Activated T-helper 1 cell treated with anti-CD3 and anti-CD28 coated beads, Interleukin-12 subunit alpha, Interleukin-12 subunit beta, Interleukin-2, Interleukin-4 antibody, amounts not matched to agents 30 ng/mL and 10 ng/mL and 1 ng/mL, durations not matched to agents 14 hours and 24 hours and 36 hours (primary cell): ENCODE measurements around the gene EPHB3. TPM values are rescaled to one million over a fixed set of nuclear protein-coding genes. Genes with fewer than 3 reads are reported as not detected.
A peak's percentile ranks its signal among the peaks of the same experiment; 100 is the strongest.

Source experiments
- DNase-seq: peaks from one replicate; pipeline ENCODE4 v3.0.0; 2021; ENCODE audit warnings: low spot score
- H3K27ac Mint-ChIP-seq: one replicate; pipeline ENCODE4 v1.8.0; 2021; ENCODE audit warnings: mild to moderate bottlenecking, mixed read lengths
- H3K27me3 Mint-ChIP-seq: one replicate; pipeline ENCODE4 v1.8.0; 2022; ENCODE audit warnings: mild to moderate bottlenecking, moderate library complexity, mixed read lengths; ENCODE audit not compliant: insufficient read depth
- H3K36me3 Mint-ChIP-seq: one replicate; pipeline ENCODE4 v1.8.0; 2021; ENCODE audit warnings: low read depth, mixed read lengths
- H3K4me1 Mint-ChIP-seq: one replicate; pipeline ENCODE4 v1.8.0; 2021; ENCODE audit warnings: low read depth, mixed read lengths
- H3K4me3 Mint-ChIP-seq: one replicate; pipeline ENCODE4 v1.8.0; 2021; ENCODE audit warnings: mild to moderate bottlenecking, moderate library complexity, mixed read lengths
- H3K9me3 Mint-ChIP-seq: one replicate; pipeline ENCODE4 v1.8.0; 2021; ENCODE audit warnings: mixed read lengths
- intact Hi-C: fragments of 100-400 bp; cut with micrococcal nuclease; formaldehyde crosslinking; loops from one replicate; pipeline ENCODE4 v1.15.1; 2024
- total RNA-seq: library from RNA; stranded (reverse); gene quantifications from 2 replicates; pipeline ENCODE4 v1.2.3, GENCODE V29; 2022

Gene EPHB3
- total RNA-seq, 1 donor from 2014 or later, result 0.31 TPM

DNA sequence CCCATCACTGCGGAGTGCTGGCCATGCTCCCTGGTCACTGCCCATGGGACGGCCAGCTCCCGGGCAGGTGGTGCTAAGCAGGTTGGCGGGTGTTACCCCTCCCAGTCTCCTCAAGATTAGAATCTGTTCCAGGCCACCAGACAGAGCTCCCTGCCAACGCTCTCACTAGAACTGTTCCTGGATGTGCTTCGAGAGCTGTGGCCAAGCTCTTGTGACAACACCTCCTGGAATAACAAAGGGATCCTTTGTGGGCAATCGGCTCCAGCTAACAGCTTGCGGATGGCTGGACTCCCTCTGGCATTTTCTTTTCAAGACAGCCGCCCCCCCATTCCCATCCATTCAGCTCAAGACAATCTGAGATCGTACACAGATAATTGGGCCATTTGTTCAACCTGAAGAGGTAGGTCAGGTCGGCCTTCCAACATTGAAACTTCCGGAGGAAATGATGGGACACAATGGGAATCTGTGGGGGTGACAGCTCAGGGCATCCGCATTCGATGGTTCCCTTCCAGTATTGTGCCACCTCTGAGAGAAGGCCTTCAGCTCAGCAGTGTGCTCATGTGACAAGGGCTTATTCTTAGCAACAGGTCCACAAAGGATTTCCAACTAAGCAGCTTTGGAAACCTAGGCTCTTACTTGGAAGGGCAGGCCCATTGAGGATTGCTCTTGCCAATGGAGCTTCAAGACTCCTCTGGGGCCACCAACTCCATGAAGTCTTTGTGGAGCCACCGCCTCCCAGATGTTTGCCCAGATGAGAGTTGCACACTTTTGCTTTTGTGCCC lies 11.6 kb upstream of the EPHB3 start:
- intact Hi-C loops, result no loop called here
- H3K27ac Mint-ChIP-seq, result no peak overlapping the region
- no peak overlapping the region for H3K4me3 Mint-ChIP-seq
- peaks cover 12% of the 10 kb centered on the region for H3K27me3 Mint-ChIP-seq
- H3K36me3 Mint-ChIP-seq, result no peaks in the 10 kb centered on the region
- no peaks in the 10 kb centered on the region for H3K4me1 Mint-ChIP-seq
- H3K9me3 Mint-ChIP-seq, result no peaks in the 10 kb centered on the region
- DNase-seq, result no peak

DNA sequence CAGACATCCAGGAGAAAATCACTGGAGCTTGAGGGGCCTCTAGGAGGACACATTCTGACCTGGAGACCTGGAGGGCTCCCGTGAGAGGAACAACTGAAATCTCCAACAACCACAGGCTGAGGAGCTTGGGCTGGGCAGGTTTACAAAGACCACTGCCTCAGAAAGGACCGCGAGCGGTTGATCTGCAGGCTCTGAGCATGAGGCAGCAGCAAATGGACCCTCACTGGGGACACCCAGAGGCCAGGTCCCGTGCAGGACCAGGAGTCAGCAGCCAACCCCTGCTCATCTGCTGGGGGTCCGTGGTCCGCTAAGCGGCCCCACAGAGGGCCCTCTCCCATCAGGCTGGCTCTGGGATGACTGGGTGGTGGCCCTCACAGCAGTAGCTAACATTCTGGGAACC lies 10.5 kb upstream of the EPHB3 start:
- Mint-ChIP-seq H3K27ac (no peak overlapping the region), H3K27me3 (peaks cover 9% of the 10 kb centered on the region), H3K4me3 (no peak overlapping the region), H3K4me1 (peaks cover 2% of the 10 kb centered on the region), H3K36me3 (no peaks in the 10 kb centered on the region), H3K9me3 (no peaks in the 10 kb centered on the region)
- intact Hi-C loops, result no loop called here
- DNase-seq, result no peak

DNA sequence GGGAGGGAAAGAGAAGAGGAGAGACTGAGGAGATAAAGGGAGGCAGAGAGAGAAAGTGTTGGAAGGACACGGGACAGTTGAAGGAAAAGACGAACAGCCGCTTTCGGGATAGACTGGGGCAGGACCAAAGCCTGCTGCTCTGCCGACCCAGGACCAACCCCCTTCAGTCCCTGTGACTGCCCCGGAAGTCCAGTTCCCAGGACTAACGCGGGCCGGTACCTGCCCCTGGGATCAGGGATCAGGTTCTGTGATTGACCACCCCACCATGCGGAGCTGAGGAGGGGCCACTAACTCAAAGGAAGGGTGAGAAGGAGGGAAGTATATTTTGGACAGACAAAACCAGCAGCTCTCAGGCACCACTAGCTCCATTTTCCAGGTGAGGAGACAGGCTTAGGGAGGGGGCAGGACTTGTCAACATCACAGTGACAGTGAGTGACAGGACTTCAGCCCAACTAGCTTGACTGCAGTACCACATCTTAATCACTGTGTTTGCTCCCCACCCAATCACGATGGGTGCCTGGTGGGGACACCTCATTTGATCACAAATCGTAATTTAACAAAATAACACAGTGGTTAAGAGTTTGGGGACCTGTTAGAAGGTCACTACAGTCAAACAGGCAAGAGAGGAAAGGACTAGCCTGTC lies 9.8 kb upstream of the EPHB3 start:
- no peaks in the 10 kb centered on the region for H3K36me3 Mint-ChIP-seq
- peaks cover 9% of the 10 kb centered on the region for H3K27me3 Mint-ChIP-seq
- H3K4me1 Mint-ChIP-seq, result peaks cover 9% of the 10 kb centered on the region
- no peaks in the 10 kb centered on the region for H3K9me3 Mint-ChIP-seq
- intact Hi-C loops, result no loop called here
- no peak for DNase-seq
- no peak overlapping the region for H3K27ac Mint-ChIP-seq
- H3K4me3 Mint-ChIP-seq, result no peak overlapping the region

- Mint-ChIP-seq H3K27ac (no peak overlapping the region), H3K4me1 (peaks cover 11% of the 10 kb centered on the region), H3K27me3 (peaks cover 5% of the 10 kb centered on the region), H3K4me3 (no peak overlapping the region), H3K36me3 (no peaks in the 10 kb centered on the region), H3K9me3 (no peaks in the 10 kb centered on the region)
- DNase-seq, result no peak
- intact Hi-C loops, result no loop called here
These were observed 9.3 kb upstream of the EPHB3 start for GRCh38 chr3:184552296-184552695.

DNA sequence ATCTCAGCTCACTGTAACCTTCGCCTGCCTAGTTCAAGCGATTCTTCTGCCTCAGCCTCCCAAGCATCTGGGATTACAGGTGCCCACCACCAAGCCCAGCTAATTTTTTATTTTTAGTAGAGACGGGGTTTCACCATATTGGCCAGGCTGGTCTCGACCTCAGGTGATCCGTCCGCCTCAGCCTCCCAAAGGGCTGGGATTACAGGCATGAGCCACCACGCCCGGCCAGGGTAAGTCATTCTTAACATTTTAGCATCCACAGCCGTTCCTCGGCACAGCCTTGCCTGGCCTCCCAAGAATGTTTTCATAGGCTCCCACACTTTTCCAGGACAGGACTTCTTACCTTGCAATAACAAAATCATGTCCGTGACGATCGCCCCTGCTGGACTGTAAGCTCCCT lies 8.7 kb upstream of the EPHB3 start:
- no peaks in the 10 kb centered on the region for H3K9me3 Mint-ChIP-seq
- peaks cover 11% of the 10 kb centered on the region for H3K4me1 Mint-ChIP-seq
- H3K27me3 Mint-ChIP-seq, result peaks cover 4% of the 10 kb centered on the region
- DNase-seq, result no peak
- intact Hi-C loops, result no loop called here
- no peak overlapping the region for H3K27ac Mint-ChIP-seq
- no peak overlapping the region for H3K4me3 Mint-ChIP-seq
- H3K36me3 Mint-ChIP-seq, result no peaks in the 10 kb centered on the region

GRCh38 chr3:184553385-184553784 lies 8.2 kb upstream of the EPHB3 start:
- Mint-ChIP-seq H3K36me3 (no peaks in the 10 kb centered on the region), H3K4me3 (no peak overlapping the region), H3K9me3 (no peaks in the 10 kb centered on the region), H3K27ac (no peak overlapping the region), H3K4me1 (peaks cover 11% of the 10 kb centered on the region), H3K27me3 (peaks cover 9% of the 10 kb centered on the region)
- DNase-seq, result no peak
- intact Hi-C loops, result no loop called here

DNA sequence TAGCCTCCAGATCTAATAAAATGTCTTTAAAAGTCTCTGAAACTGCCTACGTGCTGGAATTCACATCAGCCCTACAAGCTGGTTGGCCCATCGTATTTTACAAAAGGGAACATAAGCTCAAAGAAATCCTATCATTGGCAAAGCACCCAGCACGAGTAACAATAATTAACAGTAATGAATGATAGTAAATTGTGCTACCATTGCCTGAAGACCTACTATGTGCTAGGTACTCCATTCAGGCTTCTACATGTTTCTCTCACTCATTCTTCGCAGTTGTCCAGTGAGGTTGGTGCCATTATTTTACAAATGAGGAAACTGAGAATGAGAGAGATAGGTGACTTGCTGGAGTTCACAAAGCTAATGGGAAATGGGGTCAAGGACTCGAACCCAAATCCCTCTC lies 7.1 kb upstream of the EPHB3 start:
- no peaks in the 10 kb centered on the region for H3K9me3 Mint-ChIP-seq
- peaks cover 11% of the 10 kb centered on the region for H3K4me1 Mint-ChIP-seq
- no peak overlapping the region for H3K27ac Mint-ChIP-seq
- no peak overlapping the region for H3K4me3 Mint-ChIP-seq
- no peak for DNase-seq
- no peaks in the 10 kb centered on the region for H3K36me3 Mint-ChIP-seq
- H3K27me3 Mint-ChIP-seq, result peaks cover 10% of the 10 kb centered on the region
- intact Hi-C loops, result no loop called here

DNA sequence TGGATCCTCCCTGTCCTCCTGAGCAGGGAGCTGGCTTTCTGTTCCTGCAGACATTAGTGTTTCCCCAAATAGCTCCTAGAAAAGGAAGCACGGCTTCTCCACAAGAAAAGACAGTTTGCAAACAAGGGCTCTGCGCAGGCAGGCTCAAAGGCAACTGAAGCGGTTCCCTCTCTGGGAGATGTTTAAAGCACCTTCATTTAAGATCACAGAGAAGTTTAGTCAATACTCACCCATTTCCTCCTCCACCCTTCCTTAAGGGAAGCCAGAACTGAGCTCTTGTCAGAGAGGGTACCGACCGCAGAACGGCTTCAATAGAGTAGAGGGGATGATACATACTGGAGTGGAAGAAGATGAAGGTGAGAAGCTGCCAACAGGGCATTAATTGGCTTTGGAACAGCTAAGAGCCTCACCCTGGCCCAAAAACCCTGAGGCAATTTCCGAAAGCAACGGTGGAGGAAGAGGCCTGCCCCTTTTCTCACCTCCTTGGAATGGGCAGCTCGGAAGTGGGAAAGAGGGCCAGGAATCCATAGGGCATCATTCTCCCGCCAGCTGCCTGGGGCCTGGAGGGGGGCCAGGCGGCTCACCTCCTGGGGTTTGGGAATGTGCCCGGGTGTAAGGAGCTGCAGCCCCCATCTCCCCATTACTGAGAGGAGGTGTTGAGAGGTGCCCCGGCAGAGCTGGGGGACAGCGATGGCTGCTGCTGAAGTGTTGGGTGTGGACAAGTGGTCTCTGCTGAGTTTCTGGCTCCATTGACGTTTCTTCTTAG lies 4.8 kb upstream of the EPHB3 start:
- Mint-ChIP-seq H3K4me1 (peaks cover 22% of the 10 kb centered on the region), H3K27ac (no peak overlapping the region), H3K27me3 (peaks cover 29% of the 10 kb centered on the region), H3K9me3 (no peaks in the 10 kb centered on the region), H3K4me3 (peak overlapping the region; percentile 20), H3K36me3 (no peaks in the 10 kb centered on the region)
- intact Hi-C loops, result no loop called here
- DNase-seq, result no peak

- H3K27ac Mint-ChIP-seq, result no peak overlapping the region
- peaks cover 30% of the 10 kb centered on the region for H3K27me3 Mint-ChIP-seq
- intact Hi-C loops, result no loop called here
- peaks cover 22% of the 10 kb centered on the region for H3K4me1 Mint-ChIP-seq
- H3K4me3 Mint-ChIP-seq, result no peak overlapping the region
- DNase-seq, result no peak
- H3K9me3 Mint-ChIP-seq, result no peaks in the 10 kb centered on the region
- H3K36me3 Mint-ChIP-seq, result no peaks in the 10 kb centered on the region
These were observed 4.1 kb upstream of the EPHB3 start for GRCh38 chr3:184557348-184557950.

- Mint-ChIP-seq H3K4me1 (peaks cover 22% of the 10 kb centered on the region), H3K27ac (no peak overlapping the region), H3K36me3 (no peaks in the 10 kb centered on the region), H3K9me3 (no peaks in the 10 kb centered on the region), H3K4me3 (no peak overlapping the region), H3K27me3 (peaks cover 43% of the 10 kb centered on the region)
- DNase-seq, result no peak
- intact Hi-C loops, result no loop called here
These were observed 2.9 kb upstream of the EPHB3 start for GRCh38 chr3:184558726-184559125.

GRCh38 chr3:184559336-184559735 lies 2.2 kb upstream of the EPHB3 start:
- Mint-ChIP-seq H3K4me1 (peaks cover 22% of the 10 kb centered on the region), H3K36me3 (no peaks in the 10 kb centered on the region), H3K27ac (no peak overlapping the region), H3K27me3 (peaks cover 47% of the 10 kb centered on the region), H3K9me3 (no peaks in the 10 kb centered on the region), H3K4me3 (no peak overlapping the region)
- no peak for DNase-seq
- intact Hi-C loops, result no loop called here

DNA sequence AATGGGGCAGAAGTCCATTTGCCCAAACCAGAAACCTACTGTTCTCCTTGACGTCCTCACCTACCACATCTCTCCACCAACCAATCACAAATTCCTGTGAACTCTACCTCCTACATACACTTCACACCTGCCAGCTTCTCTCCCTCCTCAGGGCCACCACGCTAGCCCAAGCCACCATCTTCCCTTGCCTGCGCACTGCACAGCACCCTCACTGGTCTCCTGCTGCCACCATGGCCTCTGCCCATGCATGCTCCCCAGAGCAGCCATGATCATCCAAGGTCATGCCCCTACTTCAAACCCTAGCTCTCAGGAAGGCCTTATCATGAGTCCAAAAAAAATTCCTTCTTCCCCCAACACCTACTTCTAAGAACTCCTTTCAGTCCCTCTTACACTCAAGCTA lies 1.1 kb upstream of the EPHB3 start:
- Mint-ChIP-seq H3K27ac (no peak overlapping the region), H3K27me3 (peaks cover 54% of the 10 kb centered on the region), H3K36me3 (no peaks in the 10 kb centered on the region), H3K9me3 (no peaks in the 10 kb centered on the region), H3K4me3 (peak overlapping the region; percentile 73), H3K4me1 (peaks cover 22% of the 10 kb centered on the region)
- intact Hi-C loops, result no loop called here
- no peak for DNase-seq
